H9 (cell line): ENCODE measurements around the gene NFE2. TPM values are rescaled to one million over a fixed set of nuclear protein-coding genes. Genes with fewer than 3 reads are reported as not detected.

Experiments used
- DNase-seq: peaks from one replicate; pipeline ENCODE4 v3.0.0-alpha.2; 2017
- H2AFZ ChIP-seq: one replicate; pipeline ENCODE4 v1.6.1; 2013; ENCODE audit warnings: mild to moderate bottlenecking, low read length, control low read depth, moderate library complexity
- H2AK5ac ChIP-seq: 2 replicates; pipeline ENCODE4 v1.6.1; 2013; ENCODE audit warnings: low read length, control low read depth, mixed read lengths; ENCODE audit not compliant: insufficient read length
- H2BK120ac ChIP-seq: one replicate; pipeline ENCODE4 v1.6.1; 2013; ENCODE audit warnings: low read depth, mild to moderate bottlenecking, low read length, control low read depth, inconsistent platforms; ENCODE audit not compliant: poor library complexity, severe bottlenecking
- H2BK12ac ChIP-seq: 2 replicates; pipeline ENCODE4 v1.6.1; 2013; ENCODE audit warnings: low read length, control low read depth, mixed read lengths, low read depth; ENCODE audit not compliant: insufficient read length
- H2BK15ac ChIP-seq: 2 replicates; pipeline ENCODE4 v1.6.1; 2013; ENCODE audit warnings: low read depth, low read length, control low read depth
- H2BK20ac ChIP-seq: one replicate; pipeline ENCODE4 v1.6.1; 2013; ENCODE audit warnings: low read depth, mild to moderate bottlenecking, low read length, control low read depth, inconsistent platforms; ENCODE audit not compliant: poor library complexity, severe bottlenecking
- H2BK5ac ChIP-seq: 2 replicates; pipeline ENCODE4 v1.6.1; 2013; ENCODE audit warnings: low read length, control low read depth, mixed read lengths; ENCODE audit not compliant: insufficient read length
- H3K14ac ChIP-seq: 2 replicates; pipeline ENCODE4 v1.6.1; 2013; ENCODE audit warnings: low read length, control low read depth; ENCODE audit not compliant: insufficient read depth
- H3K18ac ChIP-seq: 2 replicates; pipeline ENCODE4 v1.6.1; 2013; ENCODE audit warnings: low read depth, mild to moderate bottlenecking, mixed read lengths, low read length, control low read depth; ENCODE audit not compliant: insufficient read length
- H3K23ac ChIP-seq: 2 replicates; pipeline ENCODE4 v1.6.1; 2013; ENCODE audit warnings: low read length, control low read depth, mixed read lengths, low read depth; ENCODE audit not compliant: insufficient read length
- H3K23me2 ChIP-seq: 2 replicates; pipeline ENCODE4 v1.6.1; 2013; ENCODE audit warnings: low read depth, mild to moderate bottlenecking, mixed read lengths, low read length, control low read depth; ENCODE audit not compliant: insufficient read length, poor library complexity, severe bottlenecking
- H3K27ac ChIP-seq: 2 replicates; pipeline ENCODE4 v1.5.1; 2013; ENCODE audit warnings: low read length, control low read depth, mixed read lengths, low read depth; ENCODE audit not compliant: insufficient read length
- H3K27me3 ChIP-seq: 2 replicates; pipeline ENCODE4 v1.6.1; 2013; ENCODE audit warnings: low read length, control low read depth, inconsistent platforms; ENCODE audit not compliant: insufficient read depth
- H3K4ac ChIP-seq: 2 replicates; pipeline ENCODE4 v1.6.1; 2013; ENCODE audit warnings: low read depth, mild to moderate bottlenecking, control low read depth, inconsistent platforms, low read length, moderate library complexity
- H3K4me1 ChIP-seq: 2 replicates; pipeline ENCODE4 v1.6.1; 2013; ENCODE audit warnings: low read length, control low read depth, inconsistent platforms; ENCODE audit not compliant: insufficient read depth
- H3K4me2 ChIP-seq: 2 replicates; pipeline ENCODE4 v1.6.1; 2013; ENCODE audit warnings: low read length, control low read depth, mixed read lengths; ENCODE audit not compliant: insufficient read length, insufficient read depth
- H3K56ac ChIP-seq: 2 replicates; pipeline ENCODE4 v1.6.1; 2013; ENCODE audit warnings: low read depth, mild to moderate bottlenecking, mixed read lengths, low read length, control low read depth; ENCODE audit not compliant: insufficient read length
- H3K79me1 ChIP-seq: 2 replicates; pipeline ENCODE4 v1.6.1; 2013; ENCODE audit warnings: low read depth, mild to moderate bottlenecking, moderate library complexity, low read length, control low read depth, inconsistent platforms; ENCODE audit not compliant: insufficient read depth, poor library complexity, severe bottlenecking
- H3K79me2 ChIP-seq: 2 replicates; pipeline ENCODE4 v1.6.1; 2013; ENCODE audit warnings: low read length, control low read depth, inconsistent platforms; ENCODE audit not compliant: insufficient read depth
- H3K9ac ChIP-seq: 2 replicates; pipeline ENCODE4 v1.6.1; 2013; ENCODE audit warnings: low read length, control low read depth, mixed read lengths; ENCODE audit not compliant: insufficient read length; ENCODE audit errors: extremely low read depth
- H3K9me3 ChIP-seq: one replicate; pipeline ENCODE4 v1.6.1; 2013; ENCODE audit warnings: low read depth, low read length, inconsistent platforms; ENCODE audit not compliant: control insufficient read depth
- H3T11ph ChIP-seq: one replicate; pipeline ENCODE4 v1.6.1; 2013; ENCODE audit warnings: mild to moderate bottlenecking, low read length, control low read depth, inconsistent platforms
- H4K20me1 ChIP-seq: one replicate; pipeline ENCODE4 v1.6.1; 2013; ENCODE audit not compliant: control insufficient read depth, insufficient read length, insufficient read depth
- H4K5ac ChIP-seq: 2 replicates; pipeline ENCODE4 v1.6.1; 2013; ENCODE audit warnings: low read depth, mild to moderate bottlenecking, mixed read lengths, low read length, control low read depth; ENCODE audit not compliant: insufficient read length
- H4K8ac ChIP-seq: replicated peaks from 2 replicates; pipeline ENCODE4 v1.6.1; 2013; ENCODE audit warnings: low read length, control low read depth, mixed read lengths, low read depth; ENCODE audit not compliant: insufficient read length
- H4K91ac ChIP-seq: 2 replicates; pipeline ENCODE4 v1.6.1; 2013; ENCODE audit warnings: low read depth, mild to moderate bottlenecking, moderate library complexity, mixed read lengths, low read length, control low read depth; ENCODE audit not compliant: insufficient read length
- H3K27ac Mint-ChIP-seq, 3 experiments: 2 replicates in 2 of 3; 3 replicates in 1 of 3; pipeline ENCODE4 v1.8.0; 2020 to 2021; ENCODE audit warnings: mixed read lengths in 3 of 3, mild to moderate bottlenecking in 1 of 3, moderate library complexity in 1 of 3
- H3K27me3 Mint-ChIP-seq: 2 replicates; pipeline ENCODE4 v1.8.0; 2021; ENCODE audit warnings: low read depth, mild to moderate bottlenecking, moderate library complexity, mixed read lengths
- H3K36me3 Mint-ChIP-seq, 3 experiments: 2 replicates in 2 of 3; 3 replicates in 1 of 3; pipeline ENCODE4 v1.8.0; 2020 to 2021; ENCODE audit warnings: low read depth in 3 of 3, mixed read lengths in 3 of 3; ENCODE audit not compliant: insufficient read depth in 1 of 3
- H3K4me1 Mint-ChIP-seq, 2 experiments: 2 replicates each; pipeline ENCODE4 v1.8.0; 2020; ENCODE audit warnings: mixed read lengths in 2 of 2
- H3K4me3 Mint-ChIP-seq, 2 experiments: 2 replicates in 1 of 2; 3 replicates in 1 of 2; pipeline ENCODE4 v1.8.0; 2020 to 2021; ENCODE audit warnings: mild to moderate bottlenecking in 2 of 2, mixed read lengths in 2 of 2, moderate library complexity in 1 of 2
- H3K9me3 Mint-ChIP-seq, 2 experiments: 2 replicates in 1 of 2; 3 replicates in 1 of 2; pipeline ENCODE4 v1.8.0; 2020; ENCODE audit warnings: mild to moderate bottlenecking in 2 of 2, mixed read lengths in 2 of 2, moderate library complexity in 1 of 2
- WGBS: extraction: QIAGEN DNeasy Blood & Tissue Kit; methylation state at CpG from one replicate; pipeline ENCODE4 v1.1.7; 2013; ENCODE audit warnings: missing lambda C conversion rate, low lambda C conversion rate, mixed read lengths; ENCODE audit not compliant: insufficient read length; ENCODE audit errors: extremely low coverage; 5-methylcytosine and 5-hydroxymethylcytosine counted together
- total RNA-seq: library from RNA; stranded (reverse); gene quantifications from 2 replicates; pipeline ENCODE4 v1.2.1, GENCODE V29; 2021
- TF ChIP-seq, protein P1 (sequence below): fragments of 200-600 bp; sonication (generic); conservative IDR thresholded peaks from 3 replicates; pipeline ENCODE4 v1.8.0; 2021; ENCODE audit warnings: antibody characterized with exemption, mild to moderate bottlenecking

NFE2 gene
- total RNA-seq, 1 experiment from 2014 or later, result 1.2 TPM

DNA sequence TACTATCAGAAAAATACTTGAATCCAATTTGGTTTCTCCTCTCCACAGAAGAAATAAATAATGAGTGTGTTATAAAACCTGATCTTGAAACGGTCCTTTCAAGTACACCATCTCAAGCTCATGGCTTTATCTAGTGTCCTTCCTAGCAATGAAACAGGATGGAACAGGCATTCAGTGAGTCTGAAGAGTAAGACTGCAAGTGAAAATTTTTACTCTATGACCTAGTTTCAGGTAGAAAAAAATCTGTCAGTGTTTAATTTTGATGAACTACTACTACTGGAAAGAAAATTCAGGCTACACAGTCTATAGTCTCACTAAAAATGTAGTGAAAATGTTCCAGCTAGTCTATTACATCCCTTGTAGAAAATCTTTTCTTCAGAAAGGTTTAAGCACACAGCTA lies 28.6 kb downstream of the NFE2 start:
- WGBS, result no CpG with 5 or more reads among the region's 1 CpG
- H3T11ph ChIP-seq, result no peak overlapping the region
- no peak overlapping the region for H3K9ac ChIP-seq
- DNase-seq, result no peak
- Mint-ChIP-seq H3K9me3 (no peaks in the 10 kb centered on the region), H3K4me1 (peaks cover 6 to 11% of the 10 kb centered on the region in 2 experiments), H3K27ac (no peak overlapping the region), H3K4me3 (no peak overlapping the region), H3K27me3 (no peaks in the 10 kb centered on the region), H3K36me3 (peaks cover 13 to 35% (median 25%) of the 10 kb centered on the region in 3 experiments)
- peaks cover 3% of the 10 kb centered on the region; the same call in 1 of the 2 replicates for H3K79me2 ChIP-seq
- H2AK5ac ChIP-seq, result no peak overlapping the region
- H2BK120ac ChIP-seq, result no peak overlapping the region
- H3K4ac ChIP-seq, result no peak overlapping the region
- H2BK12ac ChIP-seq, result no peak overlapping the region
- no peak overlapping the region for H3K14ac ChIP-seq
- H2BK15ac ChIP-seq, result no peak overlapping the region
- H4K5ac ChIP-seq, result no peak overlapping the region
- no peaks in the 10 kb centered on the region for H4K20me1 ChIP-seq
- H3K23ac ChIP-seq, result no peak overlapping the region
- no peak overlapping the region for H3K27ac ChIP-seq
- TF ChIP-seq, protein P1, sequence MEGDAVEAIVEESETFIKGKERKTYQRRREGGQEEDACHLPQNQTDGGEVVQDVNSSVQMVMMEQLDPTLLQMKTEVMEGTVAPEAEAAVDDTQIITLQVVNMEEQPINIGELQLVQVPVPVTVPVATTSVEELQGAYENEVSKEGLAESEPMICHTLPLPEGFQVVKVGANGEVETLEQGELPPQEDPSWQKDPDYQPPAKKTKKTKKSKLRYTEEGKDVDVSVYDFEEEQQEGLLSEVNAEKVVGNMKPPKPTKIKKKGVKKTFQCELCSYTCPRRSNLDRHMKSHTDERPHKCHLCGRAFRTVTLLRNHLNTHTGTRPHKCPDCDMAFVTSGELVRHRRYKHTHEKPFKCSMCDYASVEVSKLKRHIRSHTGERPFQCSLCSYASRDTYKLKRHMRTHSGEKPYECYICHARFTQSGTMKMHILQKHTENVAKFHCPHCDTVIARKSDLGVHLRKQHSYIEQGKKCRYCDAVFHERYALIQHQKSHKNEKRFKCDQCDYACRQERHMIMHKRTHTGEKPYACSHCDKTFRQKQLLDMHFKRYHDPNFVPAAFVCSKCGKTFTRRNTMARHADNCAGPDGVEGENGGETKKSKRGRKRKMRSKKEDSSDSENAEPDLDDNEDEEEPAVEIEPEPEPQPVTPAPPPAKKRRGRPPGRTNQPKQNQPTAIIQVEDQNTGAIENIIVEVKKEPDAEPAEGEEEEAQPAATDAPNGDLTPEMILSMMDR, result no peak
- H3K4me1 ChIP-seq, result no peaks in the 10 kb centered on the region
- no peaks in the 10 kb centered on the region for H3K23me2 ChIP-seq
- no peak overlapping the region for H4K8ac ChIP-seq
- no peaks in the 10 kb centered on the region for H3K27me3 ChIP-seq
- H2BK5ac ChIP-seq, result no peak overlapping the region
- H3K9me3 ChIP-seq, result no peaks in the 10 kb centered on the region
- H4K91ac ChIP-seq, result no peak overlapping the region
- H3K56ac ChIP-seq, result no peak overlapping the region
- no peaks in the 10 kb centered on the region for H3K79me1 ChIP-seq
- no peak overlapping the region for H2AFZ ChIP-seq
- no peak overlapping the region for H2BK20ac ChIP-seq
- H3K4me2 ChIP-seq, result no peak overlapping the region
- no peak overlapping the region for H3K18ac ChIP-seq
